C4-2B (cell line): Measurements from ENCODE around the gene ARSB.

Experiments
- CTCF ChIP-seq: fragments of 450-650 bp; conservative IDR thresholded peaks from 2 replicates; pipeline ENCODE4 v1.5.1; 2017; ENCODE audit warnings: mild to moderate bottlenecking
- ZFX ChIP-seq: fragments of 450-650 bp; IDR thresholded peaks from 2 replicates; pipeline ENCODE4 v1.6.1; 2017

GRCh38 chr5:78792345-78793055 lies 192.6 kb downstream of the ARSB start:
- no peak for TF ChIP-seq CTCF
- no peak for TF ChIP-seq ZFX
